Measurements from ENCODE around the gene HOXC12. TPM values are rescaled to one million over a fixed set of nuclear protein-coding genes. Genes with fewer than 3 reads are reported as not detected.
A peak's percentile ranks its signal among the peaks of the same experiment; 100 is the strongest.

The HOXC12 gene
- total RNA-seq, 1 experiment from 2014 or later = 5.1 TPM

DNA sequence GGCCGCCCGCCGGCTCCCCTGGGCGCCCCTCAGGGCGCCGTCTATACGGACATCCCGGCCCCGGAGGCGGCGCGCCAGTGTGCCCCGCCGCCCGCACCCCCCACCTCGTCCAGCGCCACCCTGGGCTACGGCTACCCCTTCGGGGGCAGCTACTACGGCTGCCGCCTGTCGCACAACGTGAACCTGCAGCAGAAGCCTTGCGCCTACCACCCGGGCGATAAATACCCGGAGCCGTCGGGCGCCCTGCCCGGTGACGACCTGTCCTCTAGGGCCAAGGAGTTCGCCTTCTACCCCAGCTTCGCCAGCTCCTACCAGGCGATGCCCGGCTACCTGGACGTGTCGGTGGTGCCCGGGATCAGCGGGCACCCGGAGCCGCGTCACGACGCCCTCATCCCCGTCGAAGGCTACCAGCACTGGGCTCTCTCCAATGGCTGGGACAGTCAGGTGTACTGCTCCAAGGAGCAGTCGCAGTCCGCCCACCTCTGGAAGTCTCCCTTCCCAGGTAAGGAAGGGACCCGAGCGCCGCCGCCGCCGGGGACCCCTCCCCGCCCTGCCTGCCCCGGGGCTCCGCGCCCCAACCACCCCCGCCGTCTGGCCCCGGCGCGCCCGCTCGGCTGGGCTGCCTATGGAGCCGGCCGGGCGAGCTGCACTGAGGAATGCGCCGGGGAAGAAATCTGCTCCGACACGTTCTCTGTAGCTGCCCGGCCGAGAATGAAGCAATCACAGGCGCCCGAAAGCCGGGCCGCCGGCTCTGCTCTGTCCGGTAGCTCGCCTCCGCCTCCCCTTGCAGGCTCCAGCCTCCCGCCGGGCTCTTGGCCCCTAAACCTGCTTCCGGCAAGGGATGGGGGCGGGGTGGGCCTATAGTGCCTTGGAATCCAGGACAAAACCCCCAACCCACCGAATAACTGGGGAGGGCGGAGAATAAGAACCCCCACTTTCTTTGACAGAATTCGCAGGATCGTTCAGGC, 15.3 kb upstream of the HOXC12 start:
- Histone ChIP-seq H3K27ac (ENCODE audit: low read length) (peak overlapping the region; percentile 99), H3K9me3 (ENCODE audit: control insufficient read depth, insufficient read depth, low read depth, low read length) (no peaks in the 10 kb centered on the region), H3K4me3 (ENCODE audit: low read depth in 2 of 2, low read length in 2 of 2) (peak overlapping the region; percentile 86 to 98), H3K27me3 (ENCODE audit: control insufficient read depth, insufficient read depth, low read length) (no peaks in the 10 kb centered on the region), H3K36me3 (ENCODE audit: control insufficient read depth, insufficient read depth, low read length) (peaks cover 5% of the 10 kb centered on the region; the same call in 1 of the 2 replicates), H3K4me1 (ENCODE audit: control insufficient read depth, insufficient read depth, low read length) (peaks cover 46% of the 10 kb centered on the region)
- BruUV-seq (replicated peaks) = no TSS peak
- in situ Hi-C loops (cut with HindIII; ENCODE audit: low pct_unique_long_range_greater_than_20kb, low sequenced_read_pairs) (no loop called here), intact Hi-C loops (cut with micrococcal nuclease; ENCODE audit: unreplicated experiment) (loop anchor here (5.0 kb wide), 1 partner anchor 92 kb away; no protein-coding TSS in a partner anchor)
- POLR2A ChIA-PET = no interaction called here
- DNase-seq (ENCODE audit: low read depth, low spot score) = no peak
- CTCF ChIA-PET = interaction anchor here (1.0 kb wide), 2 partner anchors 11 to 93 kb away, joined by 3 read pairs; no protein-coding TSS in a partner anchor
- ATAC-seq = peak; percentile 56
- TF ChIP-seq SIN3A (IDR thresholded peaks at IDR 0.05; ENCODE audit: borderline replicate concordance, insufficient read depth, low read depth, low read length) (peak; percentile 55; the same call in 1 of the 2 replicates), TCF7L2 (IDR thresholded peaks at IDR 0.05; ENCODE audit: low read depth, low read length) (no peak)

DNA sequence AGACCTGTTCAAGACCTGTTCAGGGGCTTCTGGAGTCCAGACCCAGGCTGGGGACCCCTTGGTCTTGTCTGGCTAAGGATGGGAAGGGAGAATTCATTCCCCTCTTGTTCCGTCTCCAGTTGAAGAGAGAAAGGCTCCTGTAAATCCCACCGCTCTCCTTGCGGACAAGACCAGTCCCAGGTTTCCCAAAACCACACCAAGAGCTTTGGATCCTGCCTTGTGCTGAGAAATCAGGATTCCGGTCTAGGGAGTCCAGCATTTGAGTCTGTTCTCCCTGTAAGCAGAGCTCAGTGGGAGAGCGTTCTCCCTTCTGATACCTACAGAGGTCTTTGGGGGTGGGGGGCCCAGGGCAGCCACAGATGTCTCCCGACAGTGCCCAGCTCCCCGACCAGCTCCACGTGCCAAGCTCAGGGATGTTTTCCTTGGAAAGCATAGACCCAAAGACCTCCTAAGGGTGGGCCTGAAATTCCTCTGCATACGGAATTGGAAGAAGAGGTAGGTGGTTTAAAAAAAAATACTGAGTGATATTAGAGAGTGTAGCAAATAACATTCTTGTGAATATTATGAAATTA, 14.2 kb upstream of the HOXC12 start:
- intact Hi-C loops (cut with micrococcal nuclease; ENCODE audit: unreplicated experiment) = no loop called here
- DNase-seq (ENCODE audit: low read depth, low spot score) = no peak
- Histone ChIP-seq H3K4me3 (ENCODE audit: low read depth in 2 of 2, low read length in 2 of 2) (peak overlapping the region; percentile 86 to 98), H3K36me3 (ENCODE audit: control insufficient read depth, insufficient read depth, low read length) (peaks cover 5% of the 10 kb centered on the region), H3K27ac (ENCODE audit: low read length) (peak overlapping the region; percentile 99), H3K4me1 (ENCODE audit: control insufficient read depth, insufficient read depth, low read length) (peaks cover 46% of the 10 kb centered on the region), H3K27me3 (ENCODE audit: control insufficient read depth, insufficient read depth, low read length) (no peaks in the 10 kb centered on the region), H3K9me3 (ENCODE audit: control insufficient read depth, insufficient read depth, low read depth, low read length) (no peaks in the 10 kb centered on the region)
- in situ Hi-C loops (cut with HindIII; ENCODE audit: low pct_unique_long_range_greater_than_20kb, low sequenced_read_pairs) = no loop called here
- CTCF ChIA-PET = interaction anchor here (0.6 kb wide), 1 partner anchor 176 kb away, joined by 3 read pairs; no protein-coding TSS in a partner anchor
- no TSS peak for BruUV-seq (replicated peaks)
- POLR2A ChIA-PET = interaction anchor here (0.5 to 0.6 kb wide), 2 partner anchors 250 to 388 kb away, joined by 3 read pairs; no protein-coding TSS in a partner anchor
- no peak for ATAC-seq
- TF ChIP-seq SIN3A (IDR thresholded peaks at IDR 0.05; ENCODE audit: borderline replicate concordance, insufficient read depth, low read depth, low read length) = 0 out of 2 replicates have a peak, but pooled peaks have one; percentile 12
- TF ChIP-seq POLR2AphosphoS5 (IDR thresholded peaks at IDR 0.05; ENCODE audit: low read depth, low read length) = no peak

DNA sequence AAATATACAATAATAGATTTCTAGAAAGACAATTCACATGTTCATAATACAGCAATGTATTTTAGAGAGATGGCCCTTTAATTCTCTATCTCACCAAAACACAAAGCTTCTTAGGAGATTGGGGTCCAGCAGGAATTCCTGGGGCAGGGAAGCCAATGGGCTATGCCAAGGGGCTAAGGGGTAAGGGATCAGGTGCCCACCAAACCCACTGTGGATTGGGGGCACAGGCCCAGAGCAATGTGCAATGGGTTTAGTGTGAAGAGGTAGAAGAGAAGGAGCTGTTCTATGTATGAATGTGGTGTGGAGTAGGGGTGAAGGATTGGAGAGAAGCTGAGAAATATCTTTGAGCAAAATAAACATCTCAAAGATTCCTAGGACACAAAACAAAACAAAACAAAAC, 13.5 kb upstream of the HOXC12 start:
- POLR2A ChIA-PET = interaction anchor here (0.5 kb wide), 1 partner anchor 387 kb away, joined by 3 read pairs; no protein-coding TSS in a partner anchor
- Histone ChIP-seq H3K27me3 (ENCODE audit: control insufficient read depth, insufficient read depth, low read length) (no peaks in the 10 kb centered on the region), H3K27ac (ENCODE audit: low read length) (peak overlapping the region; percentile 99), H3K36me3 (ENCODE audit: control insufficient read depth, insufficient read depth, low read length) (peaks cover 5% of the 10 kb centered on the region), H3K4me1 (ENCODE audit: control insufficient read depth, insufficient read depth, low read length) (peaks cover 46% of the 10 kb centered on the region), H3K4me3 (ENCODE audit: low read depth in 2 of 2, low read length in 2 of 2) (peak overlapping the region; percentile 86 to 98), H3K9me3 (ENCODE audit: control insufficient read depth, insufficient read depth, low read depth, low read length) (no peaks in the 10 kb centered on the region)
- BruUV-seq (replicated peaks) = no TSS peak
- no peak for DNase-seq (ENCODE audit: low read depth, low spot score)
- TF ChIP-seq, protein P1, sequence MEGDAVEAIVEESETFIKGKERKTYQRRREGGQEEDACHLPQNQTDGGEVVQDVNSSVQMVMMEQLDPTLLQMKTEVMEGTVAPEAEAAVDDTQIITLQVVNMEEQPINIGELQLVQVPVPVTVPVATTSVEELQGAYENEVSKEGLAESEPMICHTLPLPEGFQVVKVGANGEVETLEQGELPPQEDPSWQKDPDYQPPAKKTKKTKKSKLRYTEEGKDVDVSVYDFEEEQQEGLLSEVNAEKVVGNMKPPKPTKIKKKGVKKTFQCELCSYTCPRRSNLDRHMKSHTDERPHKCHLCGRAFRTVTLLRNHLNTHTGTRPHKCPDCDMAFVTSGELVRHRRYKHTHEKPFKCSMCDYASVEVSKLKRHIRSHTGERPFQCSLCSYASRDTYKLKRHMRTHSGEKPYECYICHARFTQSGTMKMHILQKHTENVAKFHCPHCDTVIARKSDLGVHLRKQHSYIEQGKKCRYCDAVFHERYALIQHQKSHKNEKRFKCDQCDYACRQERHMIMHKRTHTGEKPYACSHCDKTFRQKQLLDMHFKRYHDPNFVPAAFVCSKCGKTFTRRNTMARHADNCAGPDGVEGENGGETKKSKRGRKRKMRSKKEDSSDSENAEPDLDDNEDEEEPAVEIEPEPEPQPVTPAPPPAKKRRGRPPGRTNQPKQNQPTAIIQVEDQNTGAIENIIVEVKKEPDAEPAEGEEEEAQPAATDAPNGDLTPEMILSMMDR (IDR thresholded peaks at IDR 0.05) = no peak
- TF ChIP-seq, protein P2, sequence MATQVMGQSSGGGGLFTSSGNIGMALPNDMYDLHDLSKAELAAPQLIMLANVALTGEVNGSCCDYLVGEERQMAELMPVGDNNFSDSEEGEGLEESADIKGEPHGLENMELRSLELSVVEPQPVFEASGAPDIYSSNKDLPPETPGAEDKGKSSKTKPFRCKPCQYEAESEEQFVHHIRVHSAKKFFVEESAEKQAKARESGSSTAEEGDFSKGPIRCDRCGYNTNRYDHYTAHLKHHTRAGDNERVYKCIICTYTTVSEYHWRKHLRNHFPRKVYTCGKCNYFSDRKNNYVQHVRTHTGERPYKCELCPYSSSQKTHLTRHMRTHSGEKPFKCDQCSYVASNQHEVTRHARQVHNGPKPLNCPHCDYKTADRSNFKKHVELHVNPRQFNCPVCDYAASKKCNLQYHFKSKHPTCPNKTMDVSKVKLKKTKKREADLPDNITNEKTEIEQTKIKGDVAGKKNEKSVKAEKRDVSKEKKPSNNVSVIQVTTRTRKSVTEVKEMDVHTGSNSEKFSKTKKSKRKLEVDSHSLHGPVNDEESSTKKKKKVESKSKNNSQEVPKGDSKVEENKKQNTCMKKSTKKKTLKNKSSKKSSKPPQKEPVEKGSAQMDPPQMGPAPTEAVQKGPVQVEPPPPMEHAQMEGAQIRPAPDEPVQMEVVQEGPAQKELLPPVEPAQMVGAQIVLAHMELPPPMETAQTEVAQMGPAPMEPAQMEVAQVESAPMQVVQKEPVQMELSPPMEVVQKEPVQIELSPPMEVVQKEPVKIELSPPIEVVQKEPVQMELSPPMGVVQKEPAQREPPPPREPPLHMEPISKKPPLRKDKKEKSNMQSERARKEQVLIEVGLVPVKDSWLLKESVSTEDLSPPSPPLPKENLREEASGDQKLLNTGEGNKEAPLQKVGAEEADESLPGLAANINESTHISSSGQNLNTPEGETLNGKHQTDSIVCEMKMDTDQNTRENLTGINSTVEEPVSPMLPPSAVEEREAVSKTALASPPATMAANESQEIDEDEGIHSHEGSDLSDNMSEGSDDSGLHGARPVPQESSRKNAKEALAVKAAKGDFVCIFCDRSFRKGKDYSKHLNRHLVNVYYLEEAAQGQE (IDR thresholded peaks at IDR 0.05; ENCODE audit: insufficient read depth in 1 of 2, low read depth in 2 of 2, low read length in 1 of 2) = no peak
- TF ChIP-seq SIN3A (IDR thresholded peaks at IDR 0.05; ENCODE audit: borderline replicate concordance, insufficient read depth, low read depth, low read length) (no peak), POLR2AphosphoS5 (IDR thresholded peaks at IDR 0.05; ENCODE audit: low read depth, low read length) (no peak), TCF7L2 (IDR thresholded peaks at IDR 0.05; ENCODE audit: low read depth, low read length) (no peak)
- ATAC-seq = no peak
- in situ Hi-C loops (cut with HindIII; ENCODE audit: low pct_unique_long_range_greater_than_20kb, low sequenced_read_pairs) (no loop called here), intact Hi-C loops (cut with micrococcal nuclease; ENCODE audit: unreplicated experiment) (no loop called here)
- CTCF ChIA-PET = interaction anchor here (0.6 to 1.2 kb wide), 2 partner anchors 40 to 177 kb away, joined by 3 to 4 read pairs; no protein-coding TSS in a partner anchor

Measured in Panc1 (cell line).